GM23338 (cell line): ENCODE results near the gene SORCS2. TPM values are rescaled to one million over a fixed set of nuclear protein-coding genes. Genes with fewer than 3 reads are reported as not detected.

ENCODE experiments used
- ATAC-seq: fragments of 200-7000 bp; cut with Tn5 transposase; 3 replicates; pipeline ENCODE4 v1.9.1; 2020
- DNase-seq: peaks from one replicate; pipeline ENCODE4 v3.0.0-alpha.2; 2015; ENCODE audit warnings: low spot score
- H2AFZ ChIP-seq: fragments of 200-600 bp; sonication (generic); 2 replicates; pipeline ENCODE4 v1.8.0; 2016; ENCODE audit warnings: antibody characterized with exemption, mild to moderate bottlenecking, moderate library complexity
- H3F3A ChIP-seq: fragments of 200-600 bp; sonication (generic); replicated peaks from 2 replicates; pipeline ENCODE4 v1.8.0; 2017; ENCODE audit warnings: antibody characterized with exemption, mixed run types, low read depth
- H3K27ac ChIP-seq: fragments of 200-600 bp; sonication (generic); 2 replicates; pipeline ENCODE4 v1.6.1; 2016; ENCODE audit warnings: low read depth
- H3K27me3 ChIP-seq: fragments of 200-600 bp; sonication (generic); 2 replicates; pipeline ENCODE4 v1.8.0; 2016; ENCODE audit warnings: mild to moderate bottlenecking, mixed run types, moderate library complexity; ENCODE audit not compliant: insufficient read depth
- H3K36me3 ChIP-seq: fragments of 200-600 bp; sonication (generic); 2 replicates; pipeline ENCODE4 v1.8.0; 2016; ENCODE audit warnings: mild to moderate bottlenecking; ENCODE audit not compliant: insufficient read depth
- H3K4me1 ChIP-seq: fragments of 200-600 bp; sonication (generic); 2 replicates; pipeline ENCODE4 v1.8.0; 2016; ENCODE audit warnings: mild to moderate bottlenecking, moderate library complexity; ENCODE audit not compliant: insufficient read depth
- H3K4me2 ChIP-seq: fragments of 200-600 bp; sonication (generic); 2 replicates; pipeline ENCODE4 v1.7.1; 2017; ENCODE audit warnings: mixed run types
- H3K4me3 ChIP-seq: fragments of 200-600 bp; sonication (generic); 2 replicates; pipeline ENCODE4 v1.6.1; 2016; ENCODE audit warnings: mixed run types
- H3K79me2 ChIP-seq: fragments of 200-600 bp; sonication (generic); replicated peaks from 2 replicates; pipeline ENCODE4 v1.8.0; 2017; ENCODE audit warnings: mild to moderate bottlenecking; ENCODE audit not compliant: insufficient read depth
- H3K9me2 ChIP-seq: fragments of 200-600 bp; sonication (generic); 2 replicates; pipeline ENCODE4 v1.8.0; 2017; ENCODE audit not compliant: insufficient read depth
- H4K20me1 ChIP-seq: fragments of 200-600 bp; sonication (generic); replicated peaks from 2 replicates; pipeline ENCODE4 v1.8.0; 2017; ENCODE audit warnings: mild to moderate bottlenecking; ENCODE audit not compliant: insufficient read depth
- H3K27ac Mint-ChIP-seq: 2 replicates; pipeline ENCODE4 v1.8.0; 2020; ENCODE audit warnings: inconsistent platforms, mild to moderate bottlenecking, moderate library complexity, mixed read lengths
- H3K27me3 Mint-ChIP-seq: 3 replicates; pipeline ENCODE4 v1.8.0; 2022; ENCODE audit warnings: low read depth, mild to moderate bottlenecking, moderate library complexity, mixed read lengths, inconsistent platforms; ENCODE audit not compliant: insufficient read depth, poor library complexity
- H3K36me3 Mint-ChIP-seq: 3 replicates; pipeline ENCODE4 v1.8.0; 2021; ENCODE audit warnings: low read depth, mild to moderate bottlenecking, inconsistent platforms, moderate library complexity, mixed read lengths
- H3K4me1 Mint-ChIP-seq: 3 replicates; pipeline ENCODE4 v1.8.0; 2020; ENCODE audit warnings: mild to moderate bottlenecking, inconsistent platforms, mixed read lengths
- H3K4me3 Mint-ChIP-seq: 3 replicates; pipeline ENCODE4 v1.8.0; 2021; ENCODE audit warnings: moderate library complexity, mild to moderate bottlenecking, inconsistent platforms, mixed read lengths
- H3K9me3 Mint-ChIP-seq: 3 replicates; pipeline ENCODE4 v1.8.0; 2020; ENCODE audit warnings: moderate library complexity, mild to moderate bottlenecking, inconsistent platforms, mixed read lengths
- CREB1 ChIP-seq: fragments of 250-450 bp; sonication (Bioruptor Pico); IDR thresholded peaks from 2 replicates; pipeline ENCODE4 v1.5.0; 2020; ENCODE audit warnings: low read depth, mild to moderate bottlenecking, moderate library complexity
- EZH2 ChIP-seq: fragments of 200-600 bp; sonication (generic); IDR thresholded peaks from one replicate; pipeline ENCODE4 v1.8.0; 2017; ENCODE audit warnings: antibody characterized with exemption, mild to moderate bottlenecking, low read depth; ENCODE audit not compliant: unreplicated experiment
- EZH2phosphoT487 ChIP-seq: fragments of 200-600 bp; sonication (generic); IDR thresholded peaks from one replicate; pipeline ENCODE4 v1.8.1; 2018; ENCODE audit warnings: antibody characterized with exemption; ENCODE audit not compliant: unreplicated experiment
- JUNB ChIP-seq: IDR thresholded peaks from one replicate; pipeline ENCODE4 v1.6.1; 2016; ENCODE audit warnings: antibody characterized with exemption; ENCODE audit not compliant: unreplicated experiment
- POLR2AphosphoS5 ChIP-seq: IDR thresholded peaks from 2 replicates; pipeline ENCODE4 v1.6.1; 2016; ENCODE audit warnings: antibody characterized with exemption, low read depth
- STAT1 ChIP-seq: IDR thresholded peaks from one replicate; pipeline ENCODE4 v1.6.1; 2016; ENCODE audit warnings: antibody characterized with exemption; ENCODE audit not compliant: unreplicated experiment
- ZNF114 ChIP-seq: fragments of 250-450 bp; sonication (Bioruptor Pico); IDR thresholded peaks from 2 replicates; pipeline ENCODE4 v1.5.0; 2020; ENCODE audit warnings: mild to moderate bottlenecking, moderate library complexity
- ZNF331 ChIP-seq: fragments of 250-450 bp; sonication (Bioruptor Pico); IDR thresholded peaks from 2 replicates; pipeline ENCODE4 v1.5.0; 2020; ENCODE audit warnings: low read depth, mild to moderate bottlenecking, moderate library complexity
- polyA plus RNA-seq: library from polyadenylated mRNA; unstranded; fragments of >200 nt; fragmentation: Nextera tagmentation; extraction: Ambion mirVana; gene quantifications from 2 replicates; pipeline ENCODE4 v1.2.1, GENCODE V29; 2016
- total RNA-seq: library from RNA; depleted of rRNA; stranded (reverse); fragments of >200 nt; shearing (Covaris generic); gene quantifications from 2 replicates; pipeline ENCODE4 v1.2.3, GENCODE V29; 2014
- TF ChIP-seq, protein P1 (sequence below), 2 experiments: fragments of 200-600 bp in 1 of 2; sonication (generic) in 1 of 2; conservative IDR thresholded peaks; 2 replicates each; pipeline versions ENCODE4 v1.5.1 to v1.6.1; 2016 to 2017; ENCODE audit warnings: antibody characterized with exemption in 2 of 2, low read depth in 2 of 2, mild to moderate bottlenecking in 2 of 2, moderate library complexity in 1 of 2
- TF ChIP-seq, protein P2 (sequence below): IDR thresholded peaks from 2 replicates; pipeline ENCODE4 v1.6.1; 2016; ENCODE audit warnings: antibody characterized with exemption
- TF ChIP-seq, protein P3 (sequence below): IDR thresholded peaks from one replicate; pipeline ENCODE4 v1.6.1; 2018; ENCODE audit warnings: antibody characterized with exemption; ENCODE audit not compliant: unreplicated experiment

SORCS2 gene
- total and polyA plus RNA-seq, 2 experiments from 2014 or later, result 0.47 to 2.4 TPM

DNA sequence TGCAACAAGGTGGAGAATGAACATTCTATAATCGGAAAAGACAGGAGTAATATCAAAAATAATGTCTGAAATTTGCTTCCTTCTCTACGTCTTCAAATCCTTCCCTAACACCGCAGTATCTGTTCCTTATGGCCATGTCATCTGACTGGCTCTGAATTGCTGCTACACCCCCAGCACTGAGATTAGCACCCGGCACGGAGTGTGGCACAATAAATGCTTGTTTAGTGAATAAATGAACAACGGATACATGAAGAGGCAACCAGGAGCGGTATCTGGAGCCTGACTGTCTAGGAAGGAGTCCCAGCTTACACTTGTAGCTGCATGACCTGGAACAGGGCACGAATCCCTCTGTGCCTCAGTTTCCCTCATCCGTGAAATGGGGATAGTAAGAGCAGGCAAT, 583.1 kb downstream of the SORCS2 start:
- no peak overlapping the region for H3K4me2 ChIP-seq
- H3K9me2 ChIP-seq, result no peaks in the 10 kb centered on the region
- H3K27ac ChIP-seq, result no peak overlapping the region
- H3K4me1 ChIP-seq, result peaks cover 6% of the 10 kb centered on the region; the same call in 1 of the 2 replicates
- TF ChIP-seq EZH2, result no peak
- TF ChIP-seq, protein P1, sequence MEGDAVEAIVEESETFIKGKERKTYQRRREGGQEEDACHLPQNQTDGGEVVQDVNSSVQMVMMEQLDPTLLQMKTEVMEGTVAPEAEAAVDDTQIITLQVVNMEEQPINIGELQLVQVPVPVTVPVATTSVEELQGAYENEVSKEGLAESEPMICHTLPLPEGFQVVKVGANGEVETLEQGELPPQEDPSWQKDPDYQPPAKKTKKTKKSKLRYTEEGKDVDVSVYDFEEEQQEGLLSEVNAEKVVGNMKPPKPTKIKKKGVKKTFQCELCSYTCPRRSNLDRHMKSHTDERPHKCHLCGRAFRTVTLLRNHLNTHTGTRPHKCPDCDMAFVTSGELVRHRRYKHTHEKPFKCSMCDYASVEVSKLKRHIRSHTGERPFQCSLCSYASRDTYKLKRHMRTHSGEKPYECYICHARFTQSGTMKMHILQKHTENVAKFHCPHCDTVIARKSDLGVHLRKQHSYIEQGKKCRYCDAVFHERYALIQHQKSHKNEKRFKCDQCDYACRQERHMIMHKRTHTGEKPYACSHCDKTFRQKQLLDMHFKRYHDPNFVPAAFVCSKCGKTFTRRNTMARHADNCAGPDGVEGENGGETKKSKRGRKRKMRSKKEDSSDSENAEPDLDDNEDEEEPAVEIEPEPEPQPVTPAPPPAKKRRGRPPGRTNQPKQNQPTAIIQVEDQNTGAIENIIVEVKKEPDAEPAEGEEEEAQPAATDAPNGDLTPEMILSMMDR (conservative IDR thresholded peaks at IDR 0.05; ENCODE audit: low read depth in 2 of 2), result no peak
- TF ChIP-seq CREB1 (CRISPR knock-in tag), result no peak
- no peak for TF ChIP-seq STAT1
- no peak for TF ChIP-seq JUNB
- TF ChIP-seq, protein P2, sequence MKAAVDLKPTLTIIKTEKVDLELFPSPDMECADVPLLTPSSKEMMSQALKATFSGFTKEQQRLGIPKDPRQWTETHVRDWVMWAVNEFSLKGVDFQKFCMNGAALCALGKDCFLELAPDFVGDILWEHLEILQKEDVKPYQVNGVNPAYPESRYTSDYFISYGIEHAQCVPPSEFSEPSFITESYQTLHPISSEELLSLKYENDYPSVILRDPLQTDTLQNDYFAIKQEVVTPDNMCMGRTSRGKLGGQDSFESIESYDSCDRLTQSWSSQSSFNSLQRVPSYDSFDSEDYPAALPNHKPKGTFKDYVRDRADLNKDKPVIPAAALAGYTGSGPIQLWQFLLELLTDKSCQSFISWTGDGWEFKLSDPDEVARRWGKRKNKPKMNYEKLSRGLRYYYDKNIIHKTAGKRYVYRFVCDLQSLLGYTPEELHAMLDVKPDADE, result no peak
- no peak for TF ChIP-seq EZH2phosphoT487
- no peak for TF ChIP-seq ZNF331 (CRISPR knock-in tag)
- TF ChIP-seq POLR2AphosphoS5, result no peak
- no peak for TF ChIP-seq ZNF114 (CRISPR knock-in tag)
- TF ChIP-seq, protein P3, sequence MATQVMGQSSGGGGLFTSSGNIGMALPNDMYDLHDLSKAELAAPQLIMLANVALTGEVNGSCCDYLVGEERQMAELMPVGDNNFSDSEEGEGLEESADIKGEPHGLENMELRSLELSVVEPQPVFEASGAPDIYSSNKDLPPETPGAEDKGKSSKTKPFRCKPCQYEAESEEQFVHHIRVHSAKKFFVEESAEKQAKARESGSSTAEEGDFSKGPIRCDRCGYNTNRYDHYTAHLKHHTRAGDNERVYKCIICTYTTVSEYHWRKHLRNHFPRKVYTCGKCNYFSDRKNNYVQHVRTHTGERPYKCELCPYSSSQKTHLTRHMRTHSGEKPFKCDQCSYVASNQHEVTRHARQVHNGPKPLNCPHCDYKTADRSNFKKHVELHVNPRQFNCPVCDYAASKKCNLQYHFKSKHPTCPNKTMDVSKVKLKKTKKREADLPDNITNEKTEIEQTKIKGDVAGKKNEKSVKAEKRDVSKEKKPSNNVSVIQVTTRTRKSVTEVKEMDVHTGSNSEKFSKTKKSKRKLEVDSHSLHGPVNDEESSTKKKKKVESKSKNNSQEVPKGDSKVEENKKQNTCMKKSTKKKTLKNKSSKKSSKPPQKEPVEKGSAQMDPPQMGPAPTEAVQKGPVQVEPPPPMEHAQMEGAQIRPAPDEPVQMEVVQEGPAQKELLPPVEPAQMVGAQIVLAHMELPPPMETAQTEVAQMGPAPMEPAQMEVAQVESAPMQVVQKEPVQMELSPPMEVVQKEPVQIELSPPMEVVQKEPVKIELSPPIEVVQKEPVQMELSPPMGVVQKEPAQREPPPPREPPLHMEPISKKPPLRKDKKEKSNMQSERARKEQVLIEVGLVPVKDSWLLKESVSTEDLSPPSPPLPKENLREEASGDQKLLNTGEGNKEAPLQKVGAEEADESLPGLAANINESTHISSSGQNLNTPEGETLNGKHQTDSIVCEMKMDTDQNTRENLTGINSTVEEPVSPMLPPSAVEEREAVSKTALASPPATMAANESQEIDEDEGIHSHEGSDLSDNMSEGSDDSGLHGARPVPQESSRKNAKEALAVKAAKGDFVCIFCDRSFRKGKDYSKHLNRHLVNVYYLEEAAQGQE, result no peak
- H3K27me3 ChIP-seq, result no peaks in the 10 kb centered on the region
- no peak overlapping the region for H3K4me3 ChIP-seq
- H3K36me3 ChIP-seq, result no peaks in the 10 kb centered on the region
- H2AFZ ChIP-seq, result no peak overlapping the region
- no peak for ATAC-seq
- peaks cover 29% of the 10 kb centered on the region for H3K4me1 Mint-ChIP-seq
- no peaks in the 10 kb centered on the region for H3F3A ChIP-seq
- no peaks in the 10 kb centered on the region for H3K9me3 Mint-ChIP-seq
- no peak overlapping the region for H3K27ac Mint-ChIP-seq
- no peaks in the 10 kb centered on the region for H3K79me2 ChIP-seq
- no peak overlapping the region for H3K4me3 Mint-ChIP-seq
- H4K20me1 ChIP-seq, result no peaks in the 10 kb centered on the region
- H3K36me3 Mint-ChIP-seq, result peaks cover 22% of the 10 kb centered on the region
- no peak for DNase-seq
- H3K27me3 Mint-ChIP-seq, result peaks cover 14% of the 10 kb centered on the region
